ENCODE data around the gene TMX2.
"Not testable (repeated sequence)": the region's sequence is repeated elsewhere in the genome, so short reads cannot be mapped to it uniquely, and the experiment has no call there.

Gene TMX2

GRCh38 chr11:57704932-57705331, 7.5 kb upstream of the TMX2 start:
- H3K9ac ChIP-seq (ENCODE audit: insufficient read length), result no peak overlapping the region
- no peak overlapping the region for H3K4me3 ChIP-seq
- DNase-seq (ENCODE audit: low read depth, low spot score), result no peak
- no peaks in the 10 kb centered on the region for H3K9me3 ChIP-seq (ENCODE audit: low read depth, low read length)
- H3K36me3 ChIP-seq (ENCODE audit: insufficient read depth, low read length), result peaks cover 49% of the 10 kb centered on the region
- H3K27ac ChIP-seq, result no peak overlapping the region
- no peak for TF ChIP-seq POLR2AphosphoS5 (IDR thresholded peaks at IDR 0.05; ENCODE audit: borderline replicate concordance, low read depth, low read length)
- no peak for TF ChIP-seq FOXP2 (optimal IDR thresholded peaks at IDR 0.05; ENCODE audit: control extremely low read depth, extremely low read length, insufficient read depth)
- TF ChIP-seq EZH2 (IDR thresholded peaks at IDR 0.05), result no peak

GRCh38 chr11:57705432-57705831, 7.0 kb upstream of the TMX2 start:
- peaks cover 46% of the 10 kb centered on the region for H3K36me3 ChIP-seq (ENCODE audit: insufficient read depth, low read length)
- not testable (repeated sequence) for H3K4me3 ChIP-seq; DNase-seq (ENCODE audit: low read depth, low spot score); H3K9me3 ChIP-seq (ENCODE audit: low read depth, low read length); H3K9ac ChIP-seq (ENCODE audit: insufficient read length); H3K27ac ChIP-seq

GRCh38 chr11:57709802-57710367, 2.5 kb upstream of the TMX2 start:
- DNase-seq (ENCODE audit: low read depth, low spot score), result no peak
- Histone ChIP-seq H3K36me3 (ENCODE audit: insufficient read depth, low read length) (peaks cover 14% of the 10 kb centered on the region), H3K4me3 (no peak overlapping the region), H3K9ac (ENCODE audit: insufficient read length) (no peak overlapping the region), H3K9me3 (ENCODE audit: low read depth, low read length) (no peaks in the 10 kb centered on the region), H3K27ac (no peak overlapping the region)
- TF ChIP-seq FOXP2 (optimal IDR thresholded peaks at IDR 0.05; ENCODE audit: control extremely low read depth, extremely low read length, insufficient read depth) (no peak), POLR2AphosphoS5 (IDR thresholded peaks at IDR 0.05; ENCODE audit: borderline replicate concordance, low read depth, low read length) (no peak), EZH2 (IDR thresholded peaks at IDR 0.05) (no peak)

GRCh38 chr11:57711414-57712255, 758 bp upstream of the TMX2 start, which contains the start of gene MED19:
Gene MED19 (minus strand): TSS chr11:57712215. CDS start chr11:57712179, 36 bp downstream.
- Histone ChIP-seq H3K9me3 (ENCODE audit: low read depth, low read length) (no peaks in the 10 kb centered on the region), H3K27ac (peak within 1 kb of the TSS; percentile 87), H3K4me3 (peak within 1 kb of the TSS; percentile 92), H3K9ac (ENCODE audit: insufficient read length) (peak within 1 kb of the TSS; percentile 96), H3K36me3 (ENCODE audit: insufficient read depth, low read length) (peaks cover 13% of the 10 kb centered on the region)
- no peak for TF ChIP-seq EZH2 (IDR thresholded peaks at IDR 0.05)
- TF ChIP-seq FOXP2 (optimal IDR thresholded peaks at IDR 0.05; ENCODE audit: control extremely low read depth, extremely low read length, insufficient read depth), result no peak
- no peak; the same call in 1 of the 2 replicates for TF ChIP-seq POLR2AphosphoS5 (IDR thresholded peaks at IDR 0.05; ENCODE audit: borderline replicate concordance, low read depth, low read length)
- no peak for DNase-seq (ENCODE audit: low read depth, low spot score)

- Histone ChIP-seq H3K9me3 (ENCODE audit: low read depth, low read length) (no peaks in the 10 kb centered on the region), H3K27ac (no peak overlapping the region), H3K4me3 (peak overlapping the region; percentile 92), H3K36me3 (ENCODE audit: insufficient read depth, low read length) (peaks cover 12% of the 10 kb centered on the region), H3K9ac (ENCODE audit: insufficient read length) (peak overlapping the region; percentile 96)
- TF ChIP-seq FOXP2 (optimal IDR thresholded peaks at IDR 0.05; ENCODE audit: control extremely low read depth, extremely low read length, insufficient read depth) (no peak), POLR2AphosphoS5 (IDR thresholded peaks at IDR 0.05; ENCODE audit: borderline replicate concordance, low read depth, low read length) (no peak), EZH2 (IDR thresholded peaks at IDR 0.05) (no peak)
- DNase-seq (ENCODE audit: low read depth, low spot score), result no peak
Measured at GRCh38 chr11:57713835-57714234, 1.4 kb downstream of the TMX2 start.

GRCh38 chr11:57716726-57717125, 4.3 kb downstream of the TMX2 start:
- not testable (repeated sequence) for H3K4me3 ChIP-seq; H3K9me3 ChIP-seq (ENCODE audit: low read depth, low read length); H3K9ac ChIP-seq (ENCODE audit: insufficient read length); DNase-seq (ENCODE audit: low read depth, low spot score); H3K27ac ChIP-seq
- H3K36me3 ChIP-seq (ENCODE audit: insufficient read depth, low read length), result peaks cover 26% of the 10 kb centered on the region

- Histone ChIP-seq H3K9ac (ENCODE audit: insufficient read length) (no peak overlapping the region), H3K9me3 (ENCODE audit: low read depth, low read length) (no peaks in the 10 kb centered on the region), H3K4me3 (no peak overlapping the region), H3K36me3 (ENCODE audit: insufficient read depth, low read length) (peaks cover 11% of the 10 kb centered on the region; the same call in 1 of the 2 replicates), H3K27ac (no peak overlapping the region)
- no peak for DNase-seq (ENCODE audit: low read depth, low spot score)
- TF ChIP-seq FOXP2 (optimal IDR thresholded peaks at IDR 0.05; ENCODE audit: control extremely low read depth, extremely low read length, insufficient read depth) (no peak), EZH2 (IDR thresholded peaks at IDR 0.05) (no peak), POLR2AphosphoS5 (IDR thresholded peaks at IDR 0.05; ENCODE audit: borderline replicate concordance, low read depth, low read length) (no peak)
Measured at GRCh38 chr11:57727185-57727584, 14.8 kb downstream of the TMX2 start.

- no peak for TF ChIP-seq EZH2 (IDR thresholded peaks at IDR 0.05)
- no peak for TF ChIP-seq FOXP2 (optimal IDR thresholded peaks at IDR 0.05; ENCODE audit: control extremely low read depth, extremely low read length, insufficient read depth)
- no peak for TF ChIP-seq POLR2AphosphoS5 (IDR thresholded peaks at IDR 0.05; ENCODE audit: borderline replicate concordance, low read depth, low read length)
Measured at GRCh38 chr11:57728829-57729228, 16.4 kb downstream of the TMX2 start.

More at GRCh38 chr11:57728829-57729228, 16.4 kb downstream of the TMX2 start:
- Histone ChIP-seq H3K9me3 (ENCODE audit: low read depth, low read length) (no peaks in the 10 kb centered on the region), H3K9ac (ENCODE audit: insufficient read length) (no peak overlapping the region), H3K36me3 (ENCODE audit: insufficient read depth, low read length) (peaks cover 7% of the 10 kb centered on the region), H3K27ac (peak overlapping the region; percentile 13; the same call in 1 of the 2 replicates), H3K4me3 (no peak overlapping the region)
- no peak for DNase-seq (ENCODE audit: low read depth, low spot score)
